Ecto neural progenitor cell (in vitro differentiated cells): ENCODE data around the gene ASB10.

Experiments used
- DNase-seq: peaks from one replicate; pipeline ENCODE4 v3.0.0-alpha.2; 2018; ENCODE audit warnings: low spot score

The ASB10 gene, protein sequence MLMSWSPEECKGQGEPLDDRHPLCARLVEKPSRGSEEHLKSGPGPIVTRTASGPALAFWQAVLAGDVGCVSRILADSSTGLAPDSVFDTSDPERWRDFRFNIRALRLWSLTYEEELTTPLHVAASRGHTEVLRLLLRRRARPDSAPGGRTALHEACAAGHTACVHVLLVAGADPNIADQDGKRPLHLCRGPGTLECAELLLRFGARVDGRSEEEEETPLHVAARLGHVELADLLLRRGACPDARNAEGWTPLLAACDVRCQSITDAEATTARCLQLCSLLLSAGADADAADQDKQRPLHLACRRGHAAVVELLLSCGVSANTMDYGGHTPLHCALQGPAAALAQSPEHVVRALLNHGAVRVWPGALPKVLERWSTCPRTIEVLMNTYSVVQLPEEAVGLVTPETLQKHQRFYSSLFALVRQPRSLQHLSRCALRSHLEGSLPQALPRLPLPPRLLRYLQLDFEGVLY

DNA sequence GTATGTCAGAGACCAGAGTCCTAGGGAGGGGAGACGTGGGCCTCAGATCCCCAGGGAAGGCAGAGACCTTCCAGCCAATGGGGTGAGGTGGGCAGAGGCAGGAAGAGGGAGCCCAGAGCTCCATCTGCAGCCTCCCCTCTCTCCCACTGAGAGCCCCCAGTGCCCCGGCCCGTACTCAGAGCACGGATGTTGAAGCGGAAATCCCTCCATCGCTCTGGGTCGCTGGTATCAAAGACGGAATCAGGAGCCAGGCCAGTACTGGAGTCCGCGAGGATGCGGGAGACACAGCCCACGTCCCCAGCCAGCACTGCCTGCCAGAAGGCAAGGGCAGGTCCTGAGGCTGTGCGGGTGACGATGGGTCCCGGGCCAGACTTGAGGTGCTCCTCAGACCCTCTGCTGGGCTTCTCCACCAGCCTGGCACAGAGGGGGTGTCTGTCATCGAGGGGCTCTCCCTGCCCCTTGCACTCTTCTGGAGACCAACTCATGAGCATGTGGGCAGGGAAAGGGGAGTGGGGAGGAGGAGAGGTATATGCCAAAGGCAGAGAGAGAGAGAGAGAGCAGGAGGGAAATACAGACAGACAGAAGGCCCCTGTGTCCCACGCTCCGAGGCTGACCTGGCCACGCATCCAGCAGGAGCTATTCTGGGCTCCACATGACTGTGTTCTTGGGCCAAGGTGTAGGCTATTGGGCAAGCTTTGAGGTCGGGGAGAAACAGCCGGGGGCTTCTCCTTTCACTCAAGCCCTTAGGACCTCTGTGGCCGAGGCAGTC, at the start of gene ASB10:
ASB10 (minus strand) TSS at position 611 of the 769 bp plus-strand sequence; CDS start at position 491, 120 bp downstream.
- no peak for DNase-seq

GRCh38 chr7:151236406-151236805, 49.4 kb upstream of the ASB10 start:
- DNase-seq, result no peak

DNA sequence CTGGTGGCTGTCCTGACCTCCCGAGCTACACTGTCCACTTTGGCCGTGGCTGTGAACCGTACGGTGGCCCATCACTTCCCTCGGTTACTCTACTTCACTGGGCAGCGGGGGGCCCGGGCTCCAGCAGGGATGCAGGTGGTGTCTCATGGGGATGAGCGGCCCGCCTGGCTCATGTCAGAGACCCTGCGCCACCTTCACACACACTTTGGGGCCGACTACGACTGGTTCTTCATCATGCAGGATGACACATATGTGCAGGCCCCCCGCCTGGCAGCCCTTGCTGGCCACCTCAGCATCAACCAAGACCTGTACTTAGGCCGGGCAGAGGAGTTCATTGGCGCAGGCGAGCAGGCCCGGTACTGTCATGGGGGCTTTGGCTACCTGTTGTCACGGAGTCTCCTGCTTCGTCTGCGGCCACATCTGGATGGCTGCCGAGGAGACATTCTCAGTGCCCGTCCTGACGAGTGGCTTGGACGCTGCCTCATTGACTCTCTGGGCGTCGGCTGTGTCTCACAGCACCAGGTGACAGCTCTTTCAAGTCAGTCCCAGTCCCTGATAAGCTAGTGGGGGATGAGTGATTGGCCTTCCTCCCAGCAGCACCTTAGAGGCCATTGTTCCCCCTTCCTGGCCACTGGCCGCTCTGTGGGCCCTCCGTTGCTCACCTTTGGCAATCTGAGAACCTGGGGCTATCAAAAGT, 48.2 kb upstream of the ASB10 start:
- no peak for DNase-seq

DNA sequence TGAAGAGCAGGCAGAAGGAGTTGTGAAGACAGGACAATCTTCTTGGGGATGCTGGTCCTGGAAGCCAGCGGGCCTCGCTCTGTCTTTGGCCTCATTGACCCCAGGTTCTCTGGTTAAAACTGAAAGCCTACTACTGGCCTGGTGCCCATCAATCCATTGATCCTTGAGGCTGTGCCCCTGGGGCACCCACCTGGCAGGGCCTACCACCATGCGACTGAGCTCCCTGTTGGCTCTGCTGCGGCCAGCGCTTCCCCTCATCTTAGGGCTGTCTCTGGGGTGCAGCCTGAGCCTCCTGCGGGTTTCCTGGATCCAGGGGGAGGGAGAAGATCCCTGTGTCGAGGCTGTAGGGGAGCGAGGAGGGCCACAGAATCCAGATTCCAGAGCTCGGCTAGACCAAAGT, 46.8 kb upstream of the ASB10 start:
- no peak for DNase-seq

DNA sequence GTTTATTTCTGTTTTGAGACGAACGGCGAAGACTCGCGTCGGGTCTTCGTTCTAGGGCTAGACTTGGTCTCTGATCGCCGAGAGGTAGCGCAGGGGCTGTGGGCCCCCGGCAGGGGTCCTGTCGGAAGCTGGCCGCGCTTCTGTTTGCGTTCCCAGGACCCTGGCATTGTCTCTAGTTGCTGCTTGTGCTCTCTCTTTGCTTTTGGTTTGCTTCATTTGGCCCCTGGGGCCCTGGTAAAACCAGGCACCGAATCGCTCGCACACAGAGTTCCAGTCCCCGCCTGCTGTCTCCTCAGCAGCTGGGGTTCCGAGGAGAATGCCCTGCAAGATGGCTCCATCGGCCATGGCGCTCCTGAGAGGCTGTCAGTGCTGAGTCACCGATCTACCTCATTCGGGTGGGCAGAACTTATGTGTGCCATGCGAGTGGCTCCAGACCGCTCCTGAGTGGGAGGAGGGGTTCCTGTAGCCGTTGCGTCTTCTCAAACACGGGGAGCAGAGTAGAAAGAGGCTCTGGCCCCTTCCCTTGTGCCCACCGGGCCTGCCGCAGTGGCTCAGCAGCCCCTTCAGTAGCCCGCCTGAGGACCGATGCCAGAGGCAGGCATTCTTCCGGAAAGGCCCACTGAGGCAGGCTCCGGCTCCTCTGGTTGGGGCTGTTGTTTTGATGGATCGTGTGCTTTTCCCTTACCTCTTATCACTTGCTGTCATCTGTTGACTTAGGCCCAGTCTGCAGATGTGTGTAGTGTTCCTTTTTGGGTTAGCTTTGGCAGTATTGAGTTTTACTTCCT, 46.1 kb upstream of the ASB10 start:
- DNase-seq, result no peak

GRCh38 chr7:151232091-151232916, 45.3 kb upstream of the ASB10 start, which contains the start of gene CHPF2:
Gene CHPF2 (plus strand): TSS chr7:151232483. CDS start chr7:151234012, 1,529 bp downstream.
- peak; percentile 92 for DNase-seq

GRCh38 chr7:151231080-151231479, 44.0 kb upstream of the ASB10 start:
- DNase-seq, result no peak

- no peak for DNase-seq
Measured at GRCh38 chr7:151229249-151229648, 42.2 kb upstream of the ASB10 start.

DNA sequence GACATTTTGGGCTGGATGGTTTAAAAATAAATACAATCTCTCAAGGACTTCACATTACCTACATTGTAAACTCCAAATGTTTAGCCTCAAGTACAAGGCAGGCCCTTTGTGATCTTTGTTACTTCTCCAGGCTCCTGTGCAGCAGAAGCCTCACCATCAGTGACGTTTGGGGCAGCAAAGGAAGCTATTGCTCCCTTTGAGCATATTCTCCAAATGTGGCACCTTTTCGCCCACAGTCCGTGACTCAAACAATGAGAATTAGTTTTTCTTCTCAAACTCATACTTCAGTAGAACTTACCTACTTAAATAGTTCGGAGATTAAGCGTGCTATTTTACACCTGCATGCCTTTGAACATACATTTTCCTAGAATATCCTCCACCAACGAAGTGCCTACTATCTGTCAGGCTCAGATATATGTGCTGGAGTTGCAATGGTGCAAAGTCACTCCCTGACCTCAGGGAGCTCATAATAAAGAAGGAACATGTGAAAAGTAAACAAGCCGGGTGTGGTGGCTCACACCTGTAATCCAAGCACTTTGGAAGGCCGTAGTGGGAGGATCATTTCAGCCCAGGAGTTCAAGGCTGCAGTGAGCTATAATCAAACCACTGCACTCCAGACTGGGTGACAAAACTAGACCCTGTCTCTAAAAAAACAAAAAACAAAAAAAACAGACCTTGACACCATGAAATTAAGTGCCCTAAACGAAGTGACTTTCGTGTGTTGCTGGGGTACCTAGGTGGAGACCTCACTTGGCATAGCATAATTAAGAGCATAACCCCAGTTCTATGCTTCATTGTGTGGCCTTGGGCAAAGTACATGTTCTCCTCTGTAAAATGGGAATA, 41.2 kb upstream of the ASB10 start:
- DNase-seq, result no peak

- peak; percentile 100 for DNase-seq
Measured at GRCh38 chr7:151226875-151227782, 40.1 kb upstream of the ASB10 start, which contains the start of gene ABCF2. Gene ABCF2 (minus strand): TSS chr7:151227205. CDS start chr7:151226458, 747 bp downstream.

- DNase-seq, result no peak
Measured at GRCh38 chr7:151226560-151226874, 39.5 kb upstream of the ASB10 start.

DNA sequence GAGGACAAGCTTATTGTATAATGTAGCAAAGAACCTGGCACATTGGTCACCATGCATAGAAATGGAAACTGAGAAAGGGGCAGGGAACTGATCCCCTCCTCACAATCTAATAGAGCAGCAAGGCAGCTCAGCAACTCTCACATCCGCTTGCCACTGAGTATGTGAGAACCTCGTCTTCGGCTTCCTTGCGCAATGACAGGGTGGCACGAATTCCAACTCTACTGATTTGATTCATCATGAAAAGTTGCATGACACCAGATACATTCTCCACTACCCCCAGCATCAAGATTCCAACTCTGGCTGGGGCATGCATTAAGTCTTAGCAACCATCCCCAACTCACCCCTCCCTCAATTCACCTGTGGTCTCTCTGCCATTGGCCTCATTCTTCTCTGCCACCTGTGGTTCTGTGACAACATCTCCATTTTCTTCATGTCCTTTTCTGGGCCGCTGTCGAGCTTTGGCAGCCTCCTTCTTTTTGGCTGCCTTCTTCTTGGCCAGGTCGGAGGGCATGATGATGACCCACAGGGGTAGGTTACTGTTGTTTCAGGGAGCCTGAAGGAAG, 39.0 kb upstream of the ASB10 start:
- no peak for DNase-seq

DNA sequence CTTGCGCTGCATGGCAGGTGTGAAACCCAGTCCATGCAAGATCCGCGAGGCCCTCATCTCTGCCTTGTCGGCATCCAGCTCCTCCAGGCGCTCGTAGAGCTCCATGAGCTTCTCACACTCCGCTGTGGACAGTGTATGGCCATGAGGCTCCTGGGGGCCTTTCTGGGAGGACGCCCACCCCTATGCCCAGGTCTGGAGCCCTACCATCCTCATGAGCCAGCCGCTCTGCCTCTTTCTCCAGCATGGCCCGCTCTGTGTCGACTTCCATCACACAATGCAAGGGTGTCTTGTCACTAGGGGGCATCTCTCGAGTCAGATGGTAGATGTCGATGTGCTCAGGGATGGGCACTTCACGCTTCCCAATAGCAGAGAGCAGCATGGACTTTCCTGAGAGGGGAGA, 36.7 kb upstream of the ASB10 start:
- DNase-seq, result no peak

DNA sequence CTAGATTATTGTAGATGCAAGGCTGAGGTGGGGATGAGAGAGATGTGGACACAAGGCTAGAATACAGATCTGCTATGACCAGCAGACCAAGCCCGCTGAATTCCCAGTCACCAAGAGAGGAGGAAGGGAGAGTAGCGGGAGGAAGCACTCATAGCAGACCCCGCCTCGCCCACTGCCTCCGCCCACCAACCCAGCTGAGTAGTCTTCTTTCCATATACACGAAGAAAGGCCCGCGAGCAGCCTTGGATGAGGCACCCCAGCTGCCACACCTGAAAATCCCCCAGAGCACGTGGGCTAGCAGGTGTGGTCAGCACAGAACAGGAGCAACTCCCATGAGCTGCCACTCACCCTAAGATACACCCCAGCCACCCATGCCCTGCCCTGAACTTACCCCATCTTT, 31.1 kb upstream of the ASB10 start:
- DNase-seq, result no peak

- DNase-seq, result no peak
Measured at GRCh38 chr7:151215396-151215795, 28.3 kb upstream of the ASB10 start.

- no peak for DNase-seq
Measured at GRCh38 chr7:151213826-151214225, 26.8 kb upstream of the ASB10 start.

DNA sequence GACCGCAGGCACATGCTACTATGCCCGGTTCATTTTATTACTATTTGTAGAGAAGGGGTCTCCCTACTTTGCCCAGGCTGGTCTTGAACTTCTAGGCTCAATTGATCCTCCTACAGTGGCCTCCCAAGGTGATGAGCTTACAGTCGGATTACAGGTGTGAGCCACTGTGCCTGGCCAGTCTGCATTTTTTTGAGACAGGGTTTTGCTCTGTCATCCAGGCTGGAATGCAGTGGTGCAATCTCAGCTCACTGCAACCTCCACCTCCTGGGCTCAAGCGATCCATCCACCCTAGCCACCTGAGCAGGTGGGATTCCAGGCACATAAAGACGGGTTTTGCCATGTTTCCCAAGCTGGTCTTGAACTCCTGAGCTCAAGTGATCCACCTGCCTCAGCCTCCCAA, 25.6 kb upstream of the ASB10 start:
- DNase-seq, result no peak

GRCh38 chr7:151211155-151211772, 24.2 kb upstream of the ASB10 start:
- no peak for DNase-seq
